Esophagus muscularis mucosa (tissue), 4 donors: Measurements from ENCODE around the gene KRTAP1-4.

Experiments used
- EP300 ChIP-seq: sonication (generic); formaldehyde crosslinking; IDR thresholded peaks from one replicate; pipeline ENCODE4 v1.6.1; 2017; ENCODE audit warnings: antibody characterized with exemption
- POLR2A ChIP-seq: fragments of 450-650 bp; IDR thresholded peaks from one replicate; pipeline ENCODE4 v1.6.1; 2017; ENCODE audit warnings: antibody characterized with exemption, moderate library complexity, mild to moderate bottlenecking, low read depth
- POLR2AphosphoS5 ChIP-seq, 2 donors: sonication (generic); formaldehyde crosslinking; IDR thresholded peaks; one replicate each; pipeline ENCODE4 v1.6.1; 2017; ENCODE audit warnings: antibody characterized with exemption in 2 of 2
- TF ChIP-seq, protein P1 (sequence below), 3 experiments: fragments of 200-600 bp in 2 of 3; fragments of 450-650 bp in 1 of 3; sonication (generic) in 2 of 3; IDR thresholded peaks; one replicate each; pipeline ENCODE4 v1.5.1; 2017 to 2019; ENCODE audit warnings: antibody characterized with exemption in 3 of 3, mild to moderate bottlenecking in 2 of 3, moderate library complexity in 1 of 3

- TF ChIP-seq, protein P1, sequence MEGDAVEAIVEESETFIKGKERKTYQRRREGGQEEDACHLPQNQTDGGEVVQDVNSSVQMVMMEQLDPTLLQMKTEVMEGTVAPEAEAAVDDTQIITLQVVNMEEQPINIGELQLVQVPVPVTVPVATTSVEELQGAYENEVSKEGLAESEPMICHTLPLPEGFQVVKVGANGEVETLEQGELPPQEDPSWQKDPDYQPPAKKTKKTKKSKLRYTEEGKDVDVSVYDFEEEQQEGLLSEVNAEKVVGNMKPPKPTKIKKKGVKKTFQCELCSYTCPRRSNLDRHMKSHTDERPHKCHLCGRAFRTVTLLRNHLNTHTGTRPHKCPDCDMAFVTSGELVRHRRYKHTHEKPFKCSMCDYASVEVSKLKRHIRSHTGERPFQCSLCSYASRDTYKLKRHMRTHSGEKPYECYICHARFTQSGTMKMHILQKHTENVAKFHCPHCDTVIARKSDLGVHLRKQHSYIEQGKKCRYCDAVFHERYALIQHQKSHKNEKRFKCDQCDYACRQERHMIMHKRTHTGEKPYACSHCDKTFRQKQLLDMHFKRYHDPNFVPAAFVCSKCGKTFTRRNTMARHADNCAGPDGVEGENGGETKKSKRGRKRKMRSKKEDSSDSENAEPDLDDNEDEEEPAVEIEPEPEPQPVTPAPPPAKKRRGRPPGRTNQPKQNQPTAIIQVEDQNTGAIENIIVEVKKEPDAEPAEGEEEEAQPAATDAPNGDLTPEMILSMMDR (IDR thresholded peaks at IDR 0.05) = no peak
- TF ChIP-seq POLR2AphosphoS5 (IDR thresholded peaks at IDR 0.05) (no peak), EP300 (no peak), POLR2A (no peak)
These were observed 37.3 kb downstream of the KRTAP1-4 start for GRCh38 chr17:40992666-40993065.
